HG03159 (cell line): Measurements from ENCODE around the gene SDK1.

Experiments used
- ATAC-seq: cut with Tn5 transposase; IDR thresholded peaks from one replicate; pipeline ENCODE4 v1.9.1; 2021; ENCODE audit warnings: mild to moderate bottlenecking, moderate library complexity; ENCODE audit not compliant: unreplicated experiment

SDK1 gene

GRCh38 chr7:4113271-4113670 lies 812.2 kb downstream of the SDK1 start:
- ATAC-seq, result no peak

GRCh38 chr7:4113976-4114375 lies 812.9 kb downstream of the SDK1 start:
- no peak for ATAC-seq

- no peak for ATAC-seq
Measured at GRCh38 chr7:4115442-4115841, 814.4 kb downstream of the SDK1 start.

GRCh38 chr7:4115941-4116610 lies 815.0 kb downstream of the SDK1 start:
- ATAC-seq, result no peak

GRCh38 chr7:4119848-4120247 lies 818.8 kb downstream of the SDK1 start:
- ATAC-seq, result no peak

- no peak for ATAC-seq
Measured at GRCh38 chr7:4123346-4123745, 822.3 kb downstream of the SDK1 start.

- ATAC-seq, result no peak
Measured at GRCh38 chr7:4123823-4124222, 822.8 kb downstream of the SDK1 start.

- no peak for ATAC-seq
Measured at GRCh38 chr7:4124556-4125477, 823.8 kb downstream of the SDK1 start.

- ATAC-seq, result no peak
Measured at GRCh38 chr7:4127909-4128560, 827.0 kb downstream of the SDK1 start.

GRCh38 chr7:4129481-4130122 lies 828.5 kb downstream of the SDK1 start:
- ATAC-seq, result no peak

GRCh38 chr7:4131063-4131462 lies 830.0 kb downstream of the SDK1 start:
- no peak for ATAC-seq

- ATAC-seq, result no peak
Measured at GRCh38 chr7:4132221-4132620, 831.2 kb downstream of the SDK1 start.

- ATAC-seq, result no peak
Measured at GRCh38 chr7:4133491-4134044, 832.5 kb downstream of the SDK1 start.

GRCh38 chr7:4134204-4134603 lies 833.2 kb downstream of the SDK1 start:
- no peak for ATAC-seq

GRCh38 chr7:4134631-4135030 lies 833.6 kb downstream of the SDK1 start:
- no peak for ATAC-seq

GRCh38 chr7:4135301-4135700 lies 834.2 kb downstream of the SDK1 start:
- no peak for ATAC-seq

- no peak for ATAC-seq
Measured at GRCh38 chr7:4136036-4136435, 835.0 kb downstream of the SDK1 start.

GRCh38 chr7:4136501-4137110 lies 835.6 kb downstream of the SDK1 start:
- ATAC-seq, result no peak

GRCh38 chr7:4137552-4137951 lies 836.5 kb downstream of the SDK1 start:
- no peak for ATAC-seq

- ATAC-seq, result no peak
Measured at GRCh38 chr7:4138866-4139265, 837.8 kb downstream of the SDK1 start.
